RWPE1 (cell line): ENCODE measurements around the gene TAF1D.

Experiments
- CTCF ChIA-PET: fragments of 350-600 bp; sonication (Branson Sonifier 250); formaldehyde crosslinking; extraction: SDS; loops from one replicate; lab custom pipeline; 2021; lab: Yijun Ruan, JAX
- POLR2A ChIA-PET: fragments of 400-600 bp; formaldehyde crosslinking; extraction: SDS; loops from one replicate; lab custom pipeline; 2020; ENCODE audit warnings: antibody characterized with exemption; ENCODE audit not compliant: low non-redundant PET; lab: Yijun Ruan, JAX
- DNase-seq: peaks from one replicate; pipeline ENCODE4 v3.0.0; 2012; ENCODE audit warnings: low spot score
- H3K27ac ChIP-seq: fragments of 450-650 bp; 2 replicates; pipeline ENCODE4 v1.5.1; 2017
- TF ChIP-seq, protein P1 (sequence below): fragments of 450-650 bp; conservative IDR thresholded peaks from 2 replicates; pipeline ENCODE4 v1.5.1; 2017; ENCODE audit warnings: low read depth, mild to moderate bottlenecking

Gene TAF1D

DNA sequence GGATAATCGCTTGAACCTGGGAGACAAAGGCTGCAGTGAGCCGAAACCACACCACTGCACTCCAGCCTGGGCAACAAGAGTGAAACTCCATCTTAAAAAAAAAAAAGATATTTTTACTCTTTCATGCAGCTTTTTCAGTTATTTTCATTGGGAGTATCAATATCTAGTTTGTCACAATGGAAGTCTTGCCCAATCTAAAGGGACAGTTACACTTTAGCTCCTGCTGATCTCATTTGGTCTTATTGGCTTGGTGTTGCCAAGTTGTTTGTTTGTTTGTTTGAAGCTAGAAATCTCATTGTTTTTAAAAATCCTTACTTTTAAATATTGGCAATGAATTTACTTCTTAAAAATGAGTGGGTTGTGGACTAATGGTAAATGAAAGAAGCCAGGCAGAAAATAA is 55.1 kb downstream of the TAF1D start:
- ChIA-PET CTCF (no interaction called here), POLR2A (no interaction called here)
- H3K27ac ChIP-seq: peak overlapping the region; percentile 45
- no peak for DNase-seq
- TF ChIP-seq, protein P1, sequence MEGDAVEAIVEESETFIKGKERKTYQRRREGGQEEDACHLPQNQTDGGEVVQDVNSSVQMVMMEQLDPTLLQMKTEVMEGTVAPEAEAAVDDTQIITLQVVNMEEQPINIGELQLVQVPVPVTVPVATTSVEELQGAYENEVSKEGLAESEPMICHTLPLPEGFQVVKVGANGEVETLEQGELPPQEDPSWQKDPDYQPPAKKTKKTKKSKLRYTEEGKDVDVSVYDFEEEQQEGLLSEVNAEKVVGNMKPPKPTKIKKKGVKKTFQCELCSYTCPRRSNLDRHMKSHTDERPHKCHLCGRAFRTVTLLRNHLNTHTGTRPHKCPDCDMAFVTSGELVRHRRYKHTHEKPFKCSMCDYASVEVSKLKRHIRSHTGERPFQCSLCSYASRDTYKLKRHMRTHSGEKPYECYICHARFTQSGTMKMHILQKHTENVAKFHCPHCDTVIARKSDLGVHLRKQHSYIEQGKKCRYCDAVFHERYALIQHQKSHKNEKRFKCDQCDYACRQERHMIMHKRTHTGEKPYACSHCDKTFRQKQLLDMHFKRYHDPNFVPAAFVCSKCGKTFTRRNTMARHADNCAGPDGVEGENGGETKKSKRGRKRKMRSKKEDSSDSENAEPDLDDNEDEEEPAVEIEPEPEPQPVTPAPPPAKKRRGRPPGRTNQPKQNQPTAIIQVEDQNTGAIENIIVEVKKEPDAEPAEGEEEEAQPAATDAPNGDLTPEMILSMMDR: no peak
